GM18502 (cell line): ENCODE measurements around the gene SRD5A3.
A peak's percentile ranks its signal among the peaks of the same experiment; 100 is the strongest.
"Not testable (repeated sequence)": the region's sequence is repeated elsewhere in the genome, so short reads cannot be mapped to it uniquely, and the experiment has no call there.

Experiments
- ATAC-seq: cut with Tn5 transposase; IDR thresholded peaks from one replicate; pipeline ENCODE4 v1.9.1; 2021; ENCODE audit warnings: mild to moderate bottlenecking; ENCODE audit not compliant: unreplicated experiment, poor library complexity

The SRD5A3 gene

GRCh38 chr4:55343887-55344286 lies 2.2 kb upstream of the SRD5A3 start:
- no peak for ATAC-seq

- ATAC-seq, result no peak
Measured at GRCh38 chr4:55345054-55345453, 988 bp upstream of the SRD5A3 start.

GRCh38 chr4:55346851-55347255 lies 811 bp downstream of the SRD5A3 start:
- ATAC-seq, result no peak

GRCh38 chr4:55347610-55348228 lies 1.7 kb downstream of the SRD5A3 start:
- no peak for ATAC-seq

- no peak for ATAC-seq
Measured at GRCh38 chr4:55348466-55348865, 2.4 kb downstream of the SRD5A3 start.

GRCh38 chr4:55350870-55351269 lies 4.8 kb downstream of the SRD5A3 start:
- ATAC-seq, result not testable (repeated sequence)

- ATAC-seq, result no peak
Measured at GRCh38 chr4:55351824-55352223, 5.8 kb downstream of the SRD5A3 start.

GRCh38 chr4:55352726-55353125 lies 6.7 kb downstream of the SRD5A3 start:
- ATAC-seq, result no peak

GRCh38 chr4:55353228-55353747 lies 7.2 kb downstream of the SRD5A3 start:
- ATAC-seq, result not testable (repeated sequence)

- no peak for ATAC-seq
Measured at GRCh38 chr4:55354648-55355047, 8.6 kb downstream of the SRD5A3 start.

GRCh38 chr4:55355555-55355954 lies 9.5 kb downstream of the SRD5A3 start:
- ATAC-seq, result no peak

GRCh38 chr4:55356991-55357461 lies 11.0 kb downstream of the SRD5A3 start:
- no peak for ATAC-seq

- peak; percentile 10 for ATAC-seq
Measured at GRCh38 chr4:55358246-55358645, 12.2 kb downstream of the SRD5A3 start.

GRCh38 chr4:55358668-55359067 lies 12.6 kb downstream of the SRD5A3 start:
- ATAC-seq, result peak; percentile 87

GRCh38 chr4:55359397-55359916 lies 13.4 kb downstream of the SRD5A3 start:
- ATAC-seq, result no peak

- not testable (repeated sequence) for ATAC-seq
Measured at GRCh38 chr4:55362938-55363337, 16.9 kb downstream of the SRD5A3 start.

GRCh38 chr4:55363691-55364351 lies 17.8 kb downstream of the SRD5A3 start:
- no peak for ATAC-seq

- no peak for ATAC-seq
Measured at GRCh38 chr4:55364691-55365344, 18.8 kb downstream of the SRD5A3 start.

GRCh38 chr4:55365345-55365728 lies 19.3 kb downstream of the SRD5A3 start:
- no peak for ATAC-seq

GRCh38 chr4:55366621-55367020 lies 20.6 kb downstream of the SRD5A3 start:
- no peak for ATAC-seq

GRCh38 chr4:55367084-55367722 lies 21.2 kb downstream of the SRD5A3 start:
- ATAC-seq, result no peak
